Measurements from ENCODE around the gene CAPZB. TPM values are rescaled to one million over a fixed set of nuclear protein-coding genes. Genes with fewer than 3 reads are reported as not detected.

The CAPZB gene
- polyA plus RNA-seq, 2 donors = 221 to 272 TPM

DNA sequence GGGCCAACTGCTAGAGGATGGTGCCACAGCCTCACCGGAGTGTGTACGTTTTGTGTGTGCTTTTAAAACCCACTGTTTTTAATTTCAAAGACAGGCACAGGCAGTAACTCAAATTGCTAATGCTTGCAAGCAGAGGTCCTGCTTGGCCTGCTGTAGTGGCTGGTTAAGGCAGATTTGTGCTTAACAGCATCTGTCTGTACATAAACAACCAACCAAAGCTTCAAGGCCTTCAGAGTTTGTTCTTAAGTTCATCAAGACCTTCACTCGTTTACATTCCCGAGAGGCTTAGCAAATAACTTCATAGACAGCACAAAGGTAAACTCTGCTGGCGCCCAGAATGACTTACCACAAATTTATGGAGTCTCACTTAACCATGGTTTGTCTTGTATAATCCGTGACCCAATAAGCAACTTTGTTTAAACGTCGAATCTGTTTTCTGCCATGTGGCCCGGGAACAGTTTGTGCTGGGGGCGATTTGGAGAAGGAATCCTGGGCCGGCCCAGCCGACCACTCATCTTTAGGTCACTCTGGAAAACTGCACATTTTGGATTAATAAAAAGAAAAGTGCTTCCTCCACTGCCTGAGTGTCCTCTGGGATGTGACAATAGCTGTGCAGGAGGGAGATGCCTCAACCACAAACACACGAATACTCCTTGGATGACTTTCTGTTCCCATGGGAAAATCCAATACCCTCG is 58.1 kb downstream of the CAPZB start:
- peaks cover 0 to 3% of the 10 kb centered on the region in 2 donors for H3K36me3 ChIP-seq (ENCODE audit: control insufficient read depth in 2 of 2, insufficient read depth in 2 of 2, low read length in 1 of 2)
- peaks cover 27 to 40% of the 10 kb centered on the region in 2 donors for H3K4me1 ChIP-seq (ENCODE audit: control insufficient read depth in 2 of 2, insufficient read depth in 2 of 2, low read length in 1 of 2)
- WGBS, 2 donors = 55 to 71% methylated on average over 14 of the region's 14 CpGs
- no peaks in the 10 kb centered on the region for H3K9me3 ChIP-seq (ENCODE audit: control insufficient read depth in 2 of 2, insufficient read depth in 1 of 2, low read depth in 1 of 2, low read length in 1 of 2)
- H3K4me3 ChIP-seq (ENCODE audit: low read depth in 1 of 2, low read length in 2 of 2) = no peak overlapping the region
- no peaks in the 10 kb centered on the region for H3K27me3 ChIP-seq (ENCODE audit: control insufficient read depth in 1 of 2, insufficient read depth in 2 of 2, low read length in 2 of 2)
- H3K27ac ChIP-seq (ENCODE audit: low read depth in 2 of 2, low read length in 1 of 2) = peak overlapping the region; percentile 83 to 89

DNA sequence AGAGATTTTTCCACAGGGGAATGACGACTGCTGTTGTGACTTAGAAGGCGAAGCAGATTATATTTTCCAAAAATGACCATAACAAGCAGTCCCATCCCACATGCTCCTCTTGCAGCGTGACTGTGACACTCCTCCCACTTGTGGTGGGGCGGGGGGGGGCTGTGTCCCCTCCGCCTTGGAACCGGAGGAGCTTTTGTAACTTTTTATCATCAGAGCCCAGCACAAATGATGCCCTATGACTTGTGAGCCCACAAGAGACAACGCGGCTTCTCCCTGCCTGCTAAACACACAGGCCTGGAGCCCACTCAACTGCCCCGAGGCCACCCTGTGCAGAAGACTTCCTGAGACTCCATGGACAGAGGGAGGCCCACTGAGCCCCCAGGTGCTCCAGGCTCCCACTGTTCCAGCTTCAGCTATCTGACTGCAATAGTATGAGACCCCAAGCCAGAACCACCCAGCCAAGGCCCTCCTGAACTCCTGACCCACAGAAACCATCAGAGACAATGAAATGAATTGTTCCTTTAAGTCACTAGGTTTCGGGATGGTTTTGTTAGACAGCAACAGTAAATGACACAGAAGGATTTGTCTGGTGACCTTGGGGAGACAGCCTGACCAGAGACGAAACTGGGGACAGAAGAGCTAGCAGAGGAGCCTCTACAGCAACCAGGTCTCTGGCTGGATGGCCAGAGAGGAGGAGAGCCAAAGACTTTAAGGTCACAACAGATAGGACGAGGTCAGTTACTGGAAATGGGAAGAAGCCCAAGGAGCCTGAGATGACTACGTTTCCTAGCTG is 58.8 kb downstream of the CAPZB start:
- peak overlapping the region; percentile 83 to 89 for H3K27ac ChIP-seq (ENCODE audit: low read depth in 2 of 2, low read length in 1 of 2)
- H3K36me3 ChIP-seq (ENCODE audit: control insufficient read depth in 2 of 2, insufficient read depth in 2 of 2, low read length in 1 of 2) = peaks cover 0 to 3% of the 10 kb centered on the region in 2 donors
- H3K27me3 ChIP-seq (ENCODE audit: control insufficient read depth in 1 of 2, insufficient read depth in 2 of 2, low read length in 2 of 2) = no peaks in the 10 kb centered on the region
- H3K9me3 ChIP-seq (ENCODE audit: control insufficient read depth in 2 of 2, insufficient read depth in 1 of 2, low read depth in 1 of 2, low read length in 1 of 2) = no peaks in the 10 kb centered on the region
- no peak overlapping the region for H3K4me3 ChIP-seq (ENCODE audit: low read depth in 1 of 2, low read length in 2 of 2)
- peaks cover 27 to 40% of the 10 kb centered on the region in 2 donors for H3K4me1 ChIP-seq (ENCODE audit: control insufficient read depth in 2 of 2, insufficient read depth in 2 of 2, low read length in 1 of 2)
- 67 to 69% methylated on average over 13 of the region's 13 CpGs for WGBS, 2 donors

DNA sequence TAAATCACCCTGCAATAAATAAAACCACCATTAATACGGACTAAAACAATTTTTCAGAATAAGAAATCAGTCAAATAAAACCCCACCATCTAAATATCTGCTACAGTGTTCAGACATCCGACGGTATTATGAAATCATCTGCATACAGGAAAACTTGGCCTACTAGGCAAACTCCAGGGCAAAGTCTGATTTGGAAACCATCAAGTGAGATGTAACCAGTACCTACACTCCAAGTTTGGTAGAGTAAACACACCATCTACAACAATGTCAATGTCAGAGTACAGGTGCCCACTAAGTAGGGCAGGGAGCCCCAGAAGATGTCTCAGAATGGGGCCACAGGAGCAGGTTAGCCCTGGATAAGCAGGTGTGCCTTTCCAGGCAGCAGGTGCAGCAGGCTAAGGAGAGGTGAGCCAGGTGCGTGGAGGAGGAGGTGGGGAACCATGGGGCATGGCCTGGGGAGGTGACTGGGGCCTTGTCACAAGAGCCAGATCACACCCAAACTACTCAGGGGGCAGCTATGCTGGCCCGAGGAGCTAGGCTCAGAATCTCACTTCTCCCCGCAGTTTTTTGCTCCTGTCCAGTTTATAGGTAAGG is 59.6 kb downstream of the CAPZB start:
- H3K36me3 ChIP-seq (ENCODE audit: control insufficient read depth in 2 of 2, insufficient read depth in 2 of 2, low read length in 1 of 2) = peaks cover 0 to 3% of the 10 kb centered on the region in 2 donors
- H3K27ac ChIP-seq (ENCODE audit: low read depth in 2 of 2, low read length in 1 of 2) = peak overlapping the region; percentile 83 to 93
- H3K4me3 ChIP-seq (ENCODE audit: low read depth in 1 of 2, low read length in 2 of 2) = no peak overlapping the region
- H3K27me3 ChIP-seq (ENCODE audit: control insufficient read depth in 1 of 2, insufficient read depth in 2 of 2, low read length in 2 of 2) = no peaks in the 10 kb centered on the region
- WGBS, 2 donors = 60 to 64% methylated on average over 6 of the region's 6 CpGs
- H3K9me3 ChIP-seq (ENCODE audit: control insufficient read depth in 2 of 2, insufficient read depth in 1 of 2, low read depth in 1 of 2, low read length in 1 of 2) = no peaks in the 10 kb centered on the region
- peaks cover 25 to 40% of the 10 kb centered on the region in 2 donors for H3K4me1 ChIP-seq (ENCODE audit: control insufficient read depth in 2 of 2, insufficient read depth in 2 of 2, low read length in 1 of 2)

DNA sequence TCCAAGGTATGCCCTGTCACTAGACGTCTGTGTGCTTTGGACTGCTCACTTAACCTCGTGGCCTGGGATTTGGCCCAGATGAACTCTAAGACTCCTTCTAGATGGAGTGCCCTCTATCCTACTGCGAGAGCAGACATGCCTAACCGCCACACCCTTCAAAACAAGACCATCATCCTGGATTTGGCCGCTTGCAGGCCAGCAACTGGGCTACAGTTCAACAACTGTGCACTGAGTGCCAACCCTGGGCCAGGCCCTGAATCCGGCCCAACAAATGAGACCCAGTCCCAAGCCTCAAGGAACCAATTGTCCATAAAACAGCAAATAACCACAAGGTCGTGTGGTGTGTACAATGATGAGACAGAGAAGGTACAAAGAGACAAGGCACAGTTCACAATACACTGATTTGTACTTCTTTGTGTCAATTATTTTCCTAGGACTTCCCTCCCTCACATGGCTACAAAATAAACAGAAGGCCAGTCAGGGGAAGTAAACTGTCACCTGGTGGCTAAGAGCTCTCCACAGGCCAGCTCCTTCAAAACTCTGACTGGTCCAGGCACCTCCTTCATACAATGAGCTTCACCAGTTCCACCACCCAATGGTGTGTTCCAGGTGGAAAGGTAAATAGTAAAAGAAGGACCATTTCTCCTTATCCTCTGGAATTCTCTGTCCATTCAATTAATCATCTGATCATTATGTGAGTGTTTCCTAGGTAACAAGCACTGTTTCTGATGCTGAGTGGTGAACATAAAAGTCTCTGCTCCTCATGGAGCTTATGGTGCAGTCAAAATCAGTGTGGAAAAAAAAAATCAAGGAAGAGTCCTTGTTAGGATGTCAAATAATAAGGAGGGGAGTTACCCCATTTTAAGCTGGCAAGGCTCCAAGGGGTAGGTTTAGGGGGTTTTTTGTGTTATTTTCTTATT is 60.4 kb downstream of the CAPZB start:
- no peaks in the 10 kb centered on the region for H3K9me3 ChIP-seq (ENCODE audit: control insufficient read depth in 2 of 2, insufficient read depth in 1 of 2, low read depth in 1 of 2, low read length in 1 of 2)
- peaks cover 0 to 3% of the 10 kb centered on the region in 2 donors for H3K36me3 ChIP-seq (ENCODE audit: control insufficient read depth in 2 of 2, insufficient read depth in 2 of 2, low read length in 1 of 2)
- no peaks in the 10 kb centered on the region for H3K27me3 ChIP-seq (ENCODE audit: control insufficient read depth in 1 of 2, insufficient read depth in 2 of 2, low read length in 2 of 2)
- no peak overlapping the region for H3K4me3 ChIP-seq (ENCODE audit: low read depth in 1 of 2, low read length in 2 of 2)
- peak overlapping the region; percentile 60 to 91 for H3K27ac ChIP-seq (ENCODE audit: low read depth in 2 of 2, low read length in 1 of 2)
- 36 to 45% methylated on average over 7 of the region's 7 CpGs for WGBS, 2 donors
- H3K4me1 ChIP-seq (ENCODE audit: control insufficient read depth in 2 of 2, insufficient read depth in 2 of 2, low read length in 1 of 2) = peaks cover 21 to 33% of the 10 kb centered on the region in 2 donors

DNA sequence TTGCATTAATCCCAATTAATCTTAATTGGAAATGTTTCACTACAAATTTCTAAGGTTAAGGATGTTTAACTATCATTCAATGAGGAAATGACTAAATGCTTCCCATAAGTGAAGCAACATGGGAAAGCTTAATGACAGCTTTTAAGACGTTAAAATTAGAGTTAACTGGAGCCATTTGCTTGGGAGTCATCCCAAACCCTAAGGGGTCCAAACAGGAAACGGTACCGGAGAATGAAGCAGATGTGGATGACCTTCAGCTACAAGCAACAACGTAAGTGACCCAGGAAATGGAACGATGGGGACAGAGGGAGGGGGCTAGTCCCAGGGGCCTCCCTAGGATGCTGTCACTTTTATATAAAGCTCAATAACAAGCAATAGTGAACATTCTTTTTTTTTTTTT is 62.2 kb downstream of the CAPZB start:
- H3K9me3 ChIP-seq (ENCODE audit: control insufficient read depth in 2 of 2, insufficient read depth in 1 of 2, low read depth in 1 of 2, low read length in 1 of 2) = no peaks in the 10 kb centered on the region
- no peak overlapping the region for H3K4me3 ChIP-seq (ENCODE audit: low read depth in 1 of 2, low read length in 2 of 2)
- H3K27ac ChIP-seq (ENCODE audit: low read depth in 2 of 2, low read length in 1 of 2) = peak overlapping the region; percentile 62 to 74
- 21 to 48% methylated on average over 5 of the region's 5 CpGs for WGBS, 2 donors
- H3K36me3 ChIP-seq (ENCODE audit: control insufficient read depth in 2 of 2, insufficient read depth in 2 of 2, low read length in 1 of 2) = peaks cover 2 to 12% of the 10 kb centered on the region in 2 donors
- H3K4me1 ChIP-seq (ENCODE audit: control insufficient read depth in 2 of 2, insufficient read depth in 2 of 2, low read length in 1 of 2) = peaks cover 18 to 28% of the 10 kb centered on the region in 2 donors
- H3K27me3 ChIP-seq (ENCODE audit: control insufficient read depth in 1 of 2, insufficient read depth in 2 of 2, low read length in 2 of 2) = no peaks in the 10 kb centered on the region

DNA sequence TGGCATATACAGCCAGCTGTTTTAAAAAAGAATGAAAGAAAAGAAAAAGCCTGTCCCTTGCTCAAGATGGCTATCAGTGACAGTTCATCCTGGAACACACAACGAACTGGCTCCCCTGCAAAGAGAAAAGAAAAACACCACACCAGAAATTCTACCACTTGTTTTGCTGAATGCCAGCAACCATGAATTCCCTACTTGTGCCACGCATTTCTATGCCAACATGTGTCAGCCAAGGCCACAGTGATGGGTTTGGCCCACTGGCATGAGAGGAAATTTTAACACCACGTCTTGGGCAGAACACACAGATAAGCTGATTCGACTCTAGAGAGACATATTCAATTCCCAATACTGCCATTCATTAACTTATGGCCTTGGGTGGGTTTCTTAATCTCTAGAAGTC is 64.0 kb downstream of the CAPZB start:
- Histone ChIP-seq H3K4me1 (ENCODE audit: control insufficient read depth in 2 of 2, insufficient read depth in 2 of 2, low read length in 1 of 2) (peaks cover 13 to 28% of the 10 kb centered on the region in 2 donors), H3K27me3 (ENCODE audit: control insufficient read depth in 1 of 2, insufficient read depth in 2 of 2, low read length in 2 of 2) (no peaks in the 10 kb centered on the region), H3K4me3 (ENCODE audit: low read depth in 1 of 2, low read length in 2 of 2) (no peak overlapping the region), H3K9me3 (ENCODE audit: control insufficient read depth in 2 of 2, insufficient read depth in 1 of 2, low read depth in 1 of 2, low read length in 1 of 2) (no peaks in the 10 kb centered on the region), H3K27ac (ENCODE audit: low read depth in 2 of 2, low read length in 1 of 2) (peak overlapping the region in 1 of 2 donors; percentile 70), H3K36me3 (ENCODE audit: control insufficient read depth in 2 of 2, insufficient read depth in 2 of 2, low read length in 1 of 2) (peaks cover 3 to 12% of the 10 kb centered on the region in 2 donors)
- WGBS, 2 donors = 50 to 52% methylated on average over 4 of the region's 4 CpGs

DNA sequence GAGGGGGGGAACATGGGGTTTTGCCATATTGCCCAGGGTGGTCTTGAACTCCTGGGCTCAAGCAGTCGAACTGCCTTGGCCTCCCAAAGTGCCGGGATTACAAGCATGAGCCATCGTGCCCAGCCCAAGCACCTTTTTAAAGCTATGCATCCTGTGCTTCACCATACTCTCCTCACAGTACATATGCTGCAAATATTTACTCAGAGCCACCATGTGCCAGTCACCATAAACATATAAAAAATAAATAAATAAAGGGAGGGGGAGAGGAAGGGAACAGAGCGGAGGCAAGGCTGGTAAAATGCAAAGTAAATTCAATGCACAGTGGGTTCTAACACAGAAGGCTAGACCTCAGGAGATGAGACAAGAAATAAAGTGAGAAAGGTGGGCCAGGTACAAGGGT is 64.7 kb downstream of the CAPZB start:
- peaks cover 9 to 25% of the 10 kb centered on the region in 2 donors for H3K4me1 ChIP-seq (ENCODE audit: control insufficient read depth in 2 of 2, insufficient read depth in 2 of 2, low read length in 1 of 2)
- H3K9me3 ChIP-seq (ENCODE audit: control insufficient read depth in 2 of 2, insufficient read depth in 1 of 2, low read depth in 1 of 2, low read length in 1 of 2) = no peaks in the 10 kb centered on the region
- peak overlapping the region in 1 of 2 donors; percentile 6 for H3K27ac ChIP-seq (ENCODE audit: low read depth in 2 of 2, low read length in 1 of 2)
- 73 to 80% methylated on average over 4 of the region's 4 CpGs for WGBS, 2 donors
- H3K27me3 ChIP-seq (ENCODE audit: control insufficient read depth in 1 of 2, insufficient read depth in 2 of 2, low read length in 2 of 2) = no peaks in the 10 kb centered on the region
- H3K36me3 ChIP-seq (ENCODE audit: control insufficient read depth in 2 of 2, insufficient read depth in 2 of 2, low read length in 1 of 2) = peaks cover 3 to 10% of the 10 kb centered on the region in 2 donors
- no peak overlapping the region for H3K4me3 ChIP-seq (ENCODE audit: low read depth in 1 of 2, low read length in 2 of 2)

DNA sequence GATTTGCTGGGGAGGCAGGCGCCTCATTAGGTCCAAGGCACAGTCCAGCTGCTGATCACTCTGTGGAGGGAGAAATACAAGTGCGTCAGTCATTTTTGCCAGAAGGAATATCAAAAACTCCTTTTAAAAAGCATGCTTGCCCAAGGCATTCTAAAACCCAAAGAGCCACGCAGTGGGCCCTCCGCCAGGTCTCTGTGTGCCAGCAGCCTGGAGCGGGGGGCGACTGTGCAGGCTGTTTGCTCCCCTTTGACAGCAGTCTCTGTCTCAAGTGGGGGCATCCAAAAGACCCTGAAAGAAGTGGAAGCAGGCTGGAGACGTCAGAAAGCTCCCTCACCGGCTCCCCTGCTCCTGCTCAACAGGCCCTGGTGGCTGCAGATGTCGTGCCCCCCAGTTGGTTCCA is 65.6 kb downstream of the CAPZB start:
- H3K27ac ChIP-seq (ENCODE audit: low read depth in 2 of 2, low read length in 1 of 2) = peak overlapping the region; percentile 52 to 61
- WGBS, 2 donors = 53 to 68% methylated on average over 9 of the region's 9 CpGs
- peaks cover 6 to 24% of the 10 kb centered on the region in 2 donors for H3K4me1 ChIP-seq (ENCODE audit: control insufficient read depth in 2 of 2, insufficient read depth in 2 of 2, low read length in 1 of 2)

More for the DNA sequence above, 65.6 kb downstream of the CAPZB start:
- H3K9me3 ChIP-seq (ENCODE audit: control insufficient read depth in 2 of 2, insufficient read depth in 1 of 2, low read depth in 1 of 2, low read length in 1 of 2) = no peaks in the 10 kb centered on the region
- peaks cover 3 to 10% of the 10 kb centered on the region in 2 donors for H3K36me3 ChIP-seq (ENCODE audit: control insufficient read depth in 2 of 2, insufficient read depth in 2 of 2, low read length in 1 of 2)
- H3K27me3 ChIP-seq (ENCODE audit: control insufficient read depth in 1 of 2, insufficient read depth in 2 of 2, low read length in 2 of 2) = no peaks in the 10 kb centered on the region
- no peak overlapping the region for H3K4me3 ChIP-seq (ENCODE audit: low read depth in 1 of 2, low read length in 2 of 2)

Data from esophagus (tissue), 2 donors.